Panc1 (cell line): ENCODE data around the gene PDCL3. TPM values are rescaled to one million over a fixed set of nuclear protein-coding genes. Genes with fewer than 3 reads are reported as not detected.

Experiments used
- ATAC-seq: fragments of 200-7000 bp; cut with Tn5 transposase; 2 replicates; pipeline ENCODE4 v1.9.1; 2020; ENCODE audit warnings: mild to moderate bottlenecking, moderate library complexity
- BruUV-seq: library from RNA; stranded (reverse); fragments of 400-500 nt; replicated peaks from 2 replicates; lab custom pipeline; 2021; lab: Mats Ljungman, UMichigan
- CTCF ChIA-PET: fragments of 300-600 bp; sonication (Branson Sonifier 250); formaldehyde crosslinking; loops from one replicate; lab custom pipeline; 2022; ENCODE audit warnings: antibody characterized with exemption; lab: Charles Lee
- POLR2A ChIA-PET: fragments of 300-600 bp; sonication (Branson Sonifier 250); formaldehyde crosslinking; loops from one replicate; lab custom pipeline; 2022; ENCODE audit warnings: antibody characterized with exemption; lab: Charles Lee
- DNase-seq: peaks from one replicate; pipeline ENCODE4 v3.0.0-alpha.2; 2010; ENCODE audit warnings: low read depth, low spot score
- H3K27ac ChIP-seq: 2 replicates; pipeline ENCODE4 v1.5.1; 2011; ENCODE audit warnings: mild to moderate bottlenecking, low read length, inconsistent platforms
- H3K27me3 ChIP-seq: fragments of 200-500 bp; sonication (Bioruptor generic); 2 replicates; pipeline ENCODE4 v1.6.0; 2014; ENCODE audit warnings: low read length, inconsistent platforms; ENCODE audit not compliant: control insufficient read depth, insufficient read depth
- H3K36me3 ChIP-seq: fragments of 200-500 bp; sonication (Bioruptor generic); 2 replicates; pipeline ENCODE4 v1.5.1; 2014; ENCODE audit warnings: inconsistent platforms, mild to moderate bottlenecking, low read length, moderate library complexity; ENCODE audit not compliant: control insufficient read depth, insufficient read depth
- H3K4me1 ChIP-seq: 2 replicates; pipeline ENCODE4 v1.5.1; 2011; ENCODE audit warnings: inconsistent platforms, mild to moderate bottlenecking, low read length, moderate library complexity; ENCODE audit not compliant: control insufficient read depth, insufficient read depth
- H3K4me3 ChIP-seq, 2 experiments: 2 replicates each; pipeline ENCODE4 v1.5.1; 2011 to 2012; ENCODE audit warnings: low read depth in 2 of 2, low read length in 2 of 2, mild to moderate bottlenecking in 2 of 2, inconsistent platforms in 1 of 2, moderate library complexity in 1 of 2
- H3K9me3 ChIP-seq: fragments of 200-500 bp; sonication (Bioruptor generic); 2 replicates; pipeline ENCODE4 v1.5.1; 2014; ENCODE audit warnings: low read depth, mild to moderate bottlenecking, inconsistent platforms, low read length, moderate library complexity; ENCODE audit not compliant: control insufficient read depth, insufficient read depth
- POLR2AphosphoS5 ChIP-seq: IDR thresholded peaks from 2 replicates; pipeline ENCODE4 v1.6.1; 2012; ENCODE audit warnings: mild to moderate bottlenecking, low read depth, low read length, moderate library complexity
- REST ChIP-seq, 2 experiments: IDR thresholded peaks; 2 replicates each; pipeline ENCODE4 v1.6.1; 2011 to 2012; ENCODE audit warnings: low read depth in 2 of 2, control low read depth in 1 of 2, low read length in 1 of 2, mild to moderate bottlenecking in 1 of 2, moderate library complexity in 1 of 2; ENCODE audit not compliant: insufficient read depth in 1 of 2
- SIN3A ChIP-seq: IDR thresholded peaks from 2 replicates; pipeline ENCODE4 v1.6.1; 2012; ENCODE audit warnings: low read depth, mild to moderate bottlenecking, low read length, moderate library complexity, borderline replicate concordance; ENCODE audit not compliant: insufficient read depth
- TCF7L2 ChIP-seq: IDR thresholded peaks from 2 replicates; pipeline ENCODE4 v1.6.1; 2011; ENCODE audit warnings: mild to moderate bottlenecking, low read depth, low read length, inconsistent platforms
- in situ Hi-C: cut with HindIII; loops from 2 replicates; pipeline ENCODE4 v1.10.0; 2016; ENCODE audit warnings: low sequenced_read_pairs, low pct_unique_long_range_greater_than_20kb
- intact Hi-C: fragments of 100-400 bp; cut with micrococcal nuclease; formaldehyde crosslinking; loops from one replicate; pipeline ENCODE4 v1.10.0; 2022; ENCODE audit not compliant: unreplicated experiment
- total RNA-seq: library from RNA; stranded (reverse); gene quantifications from one replicate; pipeline ENCODE4 v1.2.1, GENCODE V29; 2021; ENCODE audit not compliant: unreplicated experiment
- TF ChIP-seq, protein P1 (sequence below): fragments of 450-650 bp; IDR thresholded peaks from 2 replicates; pipeline ENCODE4 v1.5.1; 2017; ENCODE audit warnings: mild to moderate bottlenecking

The PDCL3 gene
- total RNA-seq, 1 experiment from 2014 or later: 43.1 TPM

DNA sequence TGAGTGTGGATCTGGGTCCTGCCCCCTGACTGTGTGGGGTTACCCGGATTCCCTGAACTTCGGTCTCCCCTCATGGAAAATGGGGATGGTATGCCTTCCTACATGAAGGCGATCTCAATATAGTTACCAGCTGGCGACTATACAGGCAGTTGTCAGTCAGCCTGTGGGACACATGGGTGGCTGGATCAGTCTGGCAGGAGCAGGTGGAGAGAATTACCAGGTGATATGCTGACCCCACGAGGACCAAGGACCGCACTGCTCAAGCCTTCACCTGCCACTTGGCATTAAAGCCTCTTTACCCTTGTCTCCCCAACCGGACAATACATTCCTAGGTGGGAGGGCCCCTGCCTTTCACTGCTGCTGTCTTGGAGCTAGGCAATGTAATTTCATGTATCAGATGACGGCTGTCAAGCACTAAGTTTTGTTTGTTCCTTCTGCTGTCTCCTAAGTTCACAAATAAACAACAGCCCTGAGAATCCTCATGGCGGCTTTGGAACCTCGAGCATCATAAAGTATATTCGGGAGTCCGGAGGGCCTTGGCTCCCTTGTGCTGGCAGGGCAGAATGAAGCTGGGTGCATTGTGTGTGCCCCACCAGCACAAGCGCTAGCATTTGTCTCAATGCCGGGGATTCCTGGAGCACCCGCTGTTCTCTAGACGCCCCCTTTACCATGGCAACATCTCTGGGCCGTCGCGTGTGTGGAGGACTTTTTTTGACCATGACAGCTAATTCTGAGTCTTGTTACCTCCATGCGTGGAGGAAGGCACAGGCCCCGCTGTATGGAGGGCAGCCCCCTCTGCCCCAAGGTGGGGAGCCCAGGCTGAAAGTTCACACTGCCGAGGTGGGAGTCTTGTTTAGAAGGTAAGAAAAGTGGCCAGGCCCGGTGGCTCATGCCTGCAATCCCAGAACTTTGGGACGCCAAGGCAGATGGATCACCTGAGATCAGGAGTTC, 48.6 kb downstream of the PDCL3 start:
- H3K4me3 ChIP-seq: no peak overlapping the region
- H3K27me3 ChIP-seq: no peaks in the 10 kb centered on the region
- no peaks in the 10 kb centered on the region for H3K9me3 ChIP-seq
- in situ Hi-C loops (no loop called here), intact Hi-C loops (loop anchor here (5.0 to 10.0 kb wide), 2 partner anchors 113 to 206 kb away; no protein-coding TSS in a partner anchor)
- no peak overlapping the region for H3K27ac ChIP-seq
- ATAC-seq (no peak), DNase-seq (no peak)
- ChIA-PET CTCF (interaction anchor here (1.2 kb wide), 1 partner anchor 265 kb away, joined by 3 read pairs; no protein-coding TSS in a partner anchor), POLR2A (no interaction called here)
- TF ChIP-seq, protein P1, sequence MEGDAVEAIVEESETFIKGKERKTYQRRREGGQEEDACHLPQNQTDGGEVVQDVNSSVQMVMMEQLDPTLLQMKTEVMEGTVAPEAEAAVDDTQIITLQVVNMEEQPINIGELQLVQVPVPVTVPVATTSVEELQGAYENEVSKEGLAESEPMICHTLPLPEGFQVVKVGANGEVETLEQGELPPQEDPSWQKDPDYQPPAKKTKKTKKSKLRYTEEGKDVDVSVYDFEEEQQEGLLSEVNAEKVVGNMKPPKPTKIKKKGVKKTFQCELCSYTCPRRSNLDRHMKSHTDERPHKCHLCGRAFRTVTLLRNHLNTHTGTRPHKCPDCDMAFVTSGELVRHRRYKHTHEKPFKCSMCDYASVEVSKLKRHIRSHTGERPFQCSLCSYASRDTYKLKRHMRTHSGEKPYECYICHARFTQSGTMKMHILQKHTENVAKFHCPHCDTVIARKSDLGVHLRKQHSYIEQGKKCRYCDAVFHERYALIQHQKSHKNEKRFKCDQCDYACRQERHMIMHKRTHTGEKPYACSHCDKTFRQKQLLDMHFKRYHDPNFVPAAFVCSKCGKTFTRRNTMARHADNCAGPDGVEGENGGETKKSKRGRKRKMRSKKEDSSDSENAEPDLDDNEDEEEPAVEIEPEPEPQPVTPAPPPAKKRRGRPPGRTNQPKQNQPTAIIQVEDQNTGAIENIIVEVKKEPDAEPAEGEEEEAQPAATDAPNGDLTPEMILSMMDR: no peak
- TF ChIP-seq REST (IDR thresholded peaks at IDR 0.05; ENCODE audit: insufficient read depth in 1 of 2, low read depth in 2 of 2, low read length in 1 of 2) (no peak), SIN3A (no peak)
- BruUV-seq: no TSS peak
- no peaks in the 10 kb centered on the region for H3K36me3 ChIP-seq
- peaks cover 4% of the 10 kb centered on the region for H3K4me1 ChIP-seq

DNA sequence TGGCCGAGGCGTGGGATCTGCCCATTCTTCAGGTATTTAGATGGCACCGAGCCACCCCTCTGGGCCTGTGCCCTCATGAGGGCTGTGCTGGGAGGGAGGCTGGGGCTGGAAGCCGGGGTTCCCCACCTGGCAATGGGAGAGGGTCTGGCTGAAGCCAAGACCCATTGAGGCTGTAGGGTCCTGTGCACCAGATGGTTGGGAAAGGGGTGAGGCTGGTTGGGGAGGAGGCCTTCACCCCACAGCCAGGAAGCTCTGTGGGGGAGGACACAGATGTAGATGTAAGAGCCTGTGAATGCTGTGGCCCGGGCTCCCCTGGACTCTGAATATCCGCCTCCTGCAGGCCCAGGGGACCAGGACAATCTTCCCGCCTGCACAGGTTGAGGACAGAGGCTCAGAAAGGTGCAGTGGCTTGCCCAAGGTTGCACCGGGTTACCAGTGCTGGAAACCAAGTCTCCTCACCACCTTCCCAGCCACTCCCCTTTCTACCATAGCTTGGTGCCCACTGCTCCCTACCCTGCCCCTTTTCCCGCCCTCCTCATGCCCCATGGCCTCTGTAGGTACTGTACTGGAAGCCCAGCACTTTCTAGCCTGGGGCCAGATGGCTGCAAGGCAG, 49.7 kb downstream of the PDCL3 start:
- in situ Hi-C loops (no loop called here), intact Hi-C loops (loop anchor here (5.0 to 10.0 kb wide), 2 partner anchors 112 to 205 kb away; no protein-coding TSS in a partner anchor)
- no peak overlapping the region for H3K4me3 ChIP-seq
- H3K4me1 ChIP-seq: no peaks in the 10 kb centered on the region
- H3K27me3 ChIP-seq: no peaks in the 10 kb centered on the region
- no peak for TF ChIP-seq POLR2AphosphoS5
- TF ChIP-seq TCF7L2: no peak
- TF ChIP-seq, protein P1: no peak
- TF ChIP-seq REST (IDR thresholded peaks at IDR 0.05; ENCODE audit: insufficient read depth in 1 of 2, low read depth in 2 of 2, low read length in 1 of 2): no peak
- TF ChIP-seq SIN3A: no peak
- H3K9me3 ChIP-seq: no peaks in the 10 kb centered on the region
- H3K36me3 ChIP-seq: no peaks in the 10 kb centered on the region
- CTCF ChIA-PET: no interaction called here
- H3K27ac ChIP-seq: no peak overlapping the region
- POLR2A ChIA-PET: no interaction called here
- ATAC-seq: no peak
- no peak for DNase-seq
- no TSS peak for BruUV-seq
